SHP77 (cell line): ENCODE data around the gene F13A1.

Experiments used
- DNase-seq, 2 experiments: peaks; one replicate each; lab custom pipeline; 2025; lab: John Stamatoyannopoulos, UW

F13A1 gene

DNA sequence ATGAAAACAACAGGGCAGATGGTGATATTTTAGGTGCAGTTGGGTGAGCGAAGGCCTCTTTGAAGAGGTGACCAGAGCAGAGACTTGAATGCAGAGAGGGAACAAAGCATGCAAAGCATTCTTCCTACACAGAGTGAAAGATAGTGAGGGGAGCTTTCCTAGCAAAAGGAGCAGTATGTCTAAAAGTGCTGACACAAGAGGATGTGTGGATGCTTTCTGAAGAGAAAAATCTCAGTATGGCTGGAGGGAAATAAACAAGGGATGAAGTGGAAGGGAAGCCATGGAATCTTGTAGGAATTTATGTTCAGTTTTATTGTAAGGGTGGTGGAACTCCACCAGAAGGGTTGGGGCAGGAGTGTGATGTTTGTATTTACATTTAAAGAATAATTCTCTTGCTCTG lies 128.6 kb downstream of the F13A1 start:
- no peak for DNase-seq

DNA sequence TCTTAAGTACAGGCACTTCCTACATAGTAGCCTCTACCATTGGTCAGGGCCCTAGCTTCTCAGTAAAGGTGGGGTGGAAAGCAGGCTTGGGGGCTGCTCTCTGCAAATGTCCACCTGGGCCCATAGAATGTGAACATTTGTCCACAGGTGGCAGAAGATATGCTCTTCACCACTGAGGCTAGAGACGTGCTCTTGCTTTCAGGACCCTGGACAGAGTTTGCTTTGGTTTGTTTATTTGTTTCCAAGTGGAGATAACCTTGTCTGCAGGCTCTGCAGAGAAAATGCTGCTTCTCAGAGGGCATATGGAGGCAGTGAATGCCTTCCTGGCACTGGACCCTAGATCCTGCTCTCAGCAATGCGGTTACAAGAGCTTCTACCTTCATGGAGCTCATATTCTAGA lies 129.0 kb downstream of the F13A1 start:
- no peak for DNase-seq

DNA sequence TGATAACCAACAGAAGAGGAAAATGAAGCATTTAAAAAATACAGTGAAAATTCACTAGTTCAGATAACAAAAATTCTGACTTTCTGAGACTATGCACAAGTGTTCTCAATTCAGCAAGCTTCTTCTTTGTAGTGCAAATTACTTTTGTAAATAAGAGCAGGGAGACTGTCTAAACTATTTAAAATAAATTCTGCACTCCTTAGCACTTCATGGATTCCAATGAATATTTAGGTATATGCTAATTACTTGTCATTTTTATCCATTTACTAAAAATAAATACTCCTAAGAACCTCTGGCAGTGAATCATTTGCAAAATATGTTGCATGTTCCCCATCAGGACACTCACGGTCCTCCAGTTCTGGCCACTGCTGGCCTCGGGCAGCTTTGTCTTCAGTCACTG lies 139.8 kb downstream of the F13A1 start:
- DNase-seq = no peak

DNA sequence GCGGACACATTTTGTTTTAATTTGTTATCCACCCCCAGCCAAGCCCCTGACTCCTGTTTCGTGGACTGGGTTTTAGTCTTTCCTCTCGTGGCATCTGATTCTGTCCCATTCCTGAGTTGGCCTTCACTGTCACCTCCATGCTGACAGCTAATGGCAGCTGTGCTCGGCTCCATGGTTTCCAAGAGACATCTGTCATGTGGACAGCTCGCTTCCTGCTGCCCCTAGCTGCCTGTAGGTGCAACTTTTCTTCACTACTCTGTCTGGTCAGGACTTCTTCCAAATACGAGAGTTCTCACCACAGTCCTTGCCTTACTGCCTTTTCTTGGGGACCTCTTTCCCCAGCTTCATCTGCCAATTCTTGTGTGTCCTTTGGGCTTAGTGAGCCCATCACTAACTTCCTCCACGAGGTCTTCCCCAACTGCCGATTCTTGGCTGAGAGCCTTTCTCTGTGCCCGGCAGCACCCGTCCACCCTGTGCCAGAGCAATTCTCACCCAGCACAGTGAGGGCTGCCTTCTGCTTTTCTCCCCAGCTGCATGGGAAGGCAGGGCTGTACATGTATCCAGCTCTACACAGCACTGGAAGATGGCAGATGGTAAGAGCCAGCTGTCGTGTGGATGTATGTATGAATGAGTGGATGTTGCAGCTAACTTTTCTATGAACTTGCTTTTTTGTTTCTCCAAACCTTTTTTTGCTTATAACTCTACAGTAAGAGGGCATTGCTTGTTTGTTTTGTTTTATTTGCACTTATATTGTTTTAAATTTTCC lies 140.4 kb downstream of the F13A1 start:
- no peak for DNase-seq

DNA sequence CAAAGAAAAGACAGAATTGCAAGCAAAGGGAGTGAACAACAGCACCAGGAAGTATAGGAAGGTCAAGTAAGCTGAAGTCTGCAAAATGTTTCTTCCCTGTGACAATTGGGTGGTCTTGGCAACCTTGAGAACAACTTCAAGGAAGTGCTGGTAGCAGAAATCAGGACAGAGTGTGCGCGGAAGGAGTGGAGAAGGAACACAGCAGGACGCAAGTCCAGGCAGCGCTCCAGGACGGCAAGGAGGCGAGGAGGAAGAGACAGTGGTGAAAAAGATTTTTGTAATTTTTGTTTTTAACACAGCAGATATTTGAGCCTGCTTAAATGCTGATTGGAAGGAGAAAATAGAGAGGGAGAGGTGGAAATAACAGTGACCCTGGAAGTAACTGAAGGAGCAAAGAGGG lies 141.7 kb downstream of the F13A1 start:
- DNase-seq = no peak

DNA sequence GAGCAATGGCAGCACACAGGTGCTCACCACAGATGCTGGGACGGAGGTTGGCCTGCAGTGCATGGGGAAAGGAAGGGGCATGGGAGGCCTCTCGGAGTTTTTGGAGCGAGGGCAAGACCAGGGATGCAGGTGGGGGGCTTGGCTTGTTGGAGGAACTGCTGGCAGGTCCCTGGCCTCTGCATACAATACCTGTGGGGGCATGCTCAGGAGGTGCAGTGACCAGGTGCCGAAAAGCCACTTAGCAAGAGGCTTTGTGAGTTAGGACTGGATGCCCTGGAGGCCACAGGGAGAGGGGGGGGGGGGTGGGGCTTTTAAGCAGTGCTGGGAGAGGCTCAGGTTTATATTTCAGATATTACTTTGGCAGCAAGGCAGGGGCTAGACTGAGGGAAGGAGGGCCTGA lies 142.7 kb downstream of the F13A1 start:
- DNase-seq = no peak

DNA sequence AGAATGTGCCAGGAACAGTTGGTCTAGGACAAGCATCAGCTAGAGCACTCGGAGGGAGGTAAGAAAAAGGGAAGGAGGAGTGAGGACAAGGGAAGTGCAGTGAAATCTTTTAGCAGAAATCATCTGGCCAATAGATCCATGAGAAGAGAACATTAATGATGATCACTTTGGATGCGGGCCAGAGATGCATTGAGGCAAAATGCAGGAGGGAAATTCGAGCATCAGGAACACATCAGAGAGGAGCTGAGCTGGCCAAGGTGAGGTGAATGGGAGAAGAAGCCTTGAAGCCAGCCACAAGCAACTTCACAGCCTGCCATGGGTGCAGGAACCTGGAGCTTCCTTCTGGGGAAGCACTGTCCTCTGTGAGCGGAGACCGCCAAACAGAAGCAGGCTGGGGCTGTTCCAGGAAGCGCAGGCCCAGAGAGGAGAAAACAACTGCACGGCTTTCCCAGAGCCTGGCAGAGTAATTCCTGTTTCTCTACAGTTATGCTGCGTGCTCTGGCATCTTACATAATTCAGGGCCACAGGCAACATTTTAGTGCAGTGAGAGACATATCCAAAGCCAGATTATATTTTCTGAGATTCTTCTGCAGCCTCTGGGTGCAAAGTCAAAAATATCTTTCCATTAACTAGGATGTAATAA lies 143.8 kb downstream of the F13A1 start:
- no peak for DNase-seq

DNA sequence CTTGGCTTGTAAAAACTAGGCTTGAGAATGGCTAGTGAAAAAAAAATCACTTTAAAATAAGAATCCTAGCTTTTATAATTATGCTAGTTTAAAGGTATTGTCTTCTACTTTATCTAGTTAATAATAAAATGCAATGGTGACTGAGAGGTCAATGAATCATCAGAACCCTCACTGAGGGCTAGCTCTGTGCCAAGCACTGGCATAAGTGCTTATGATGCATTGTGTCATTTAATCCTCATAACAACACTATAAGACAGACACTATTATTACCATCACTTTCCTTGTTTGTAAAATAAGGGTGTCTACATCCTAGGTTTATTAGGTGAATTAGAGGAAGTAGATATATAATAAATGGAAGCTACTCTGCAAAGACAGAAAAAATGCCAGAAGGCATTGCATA lies 144.3 kb downstream of the F13A1 start:
- no peak for DNase-seq

DNA sequence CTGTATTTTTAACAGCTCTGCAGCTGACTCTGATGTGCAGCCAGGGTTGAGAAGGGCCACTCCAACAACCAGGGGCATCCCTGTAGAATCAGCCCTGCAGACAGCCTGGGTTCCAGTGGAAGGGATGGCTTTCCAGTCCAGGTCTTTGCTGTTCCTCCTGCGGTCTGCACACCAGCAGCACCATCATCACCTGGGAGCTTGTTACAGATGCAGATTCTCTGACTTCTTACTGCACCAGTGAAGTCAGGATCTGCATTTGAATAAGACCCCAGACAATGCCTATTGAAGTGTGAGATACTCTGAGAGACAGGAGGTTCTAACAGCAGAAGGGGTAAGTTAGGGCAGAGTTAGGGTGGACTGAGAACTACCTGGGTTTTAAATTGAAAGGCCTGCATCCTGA lies 151.3 kb downstream of the F13A1 start:
- DNase-seq = no peak

DNA sequence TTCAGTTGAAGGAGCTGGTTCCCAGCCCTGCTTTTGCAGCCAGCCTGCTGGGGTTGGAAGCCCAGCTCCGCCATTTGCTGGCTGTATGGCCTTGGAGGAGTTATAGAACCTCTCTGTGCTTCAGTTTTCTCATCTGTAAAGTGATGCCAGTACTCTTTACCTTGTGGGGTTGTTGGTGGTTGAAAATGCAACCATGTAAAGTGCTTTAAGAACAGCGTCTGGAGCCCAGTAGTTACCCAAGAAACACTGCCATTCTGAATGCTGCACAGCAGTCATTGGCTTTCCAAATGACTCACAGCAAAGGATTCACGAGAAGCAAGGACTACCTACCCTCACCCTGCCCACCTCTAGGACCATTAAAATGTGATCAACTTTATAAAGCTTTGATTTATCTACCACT lies 154.4 kb downstream of the F13A1 start:
- no peak for DNase-seq

DNA sequence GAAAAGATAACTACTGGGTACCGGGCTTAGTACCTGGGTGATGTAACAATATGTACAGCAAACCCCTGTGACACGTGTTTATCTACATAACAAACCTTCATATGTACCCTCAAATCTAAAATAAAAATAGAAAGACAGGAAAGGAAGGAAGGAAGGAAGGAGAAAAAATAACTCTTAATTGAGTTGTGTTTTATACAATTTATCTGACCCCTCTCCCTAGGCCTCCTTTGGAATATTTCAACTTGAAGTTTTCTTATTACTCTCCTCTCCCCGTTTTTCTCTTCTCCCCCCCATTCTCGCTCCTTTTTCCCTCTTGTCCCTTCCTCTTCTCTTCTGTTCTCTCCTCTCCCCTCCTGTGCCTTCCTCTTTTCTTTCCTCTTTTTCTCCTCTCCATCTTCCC lies 156.1 kb downstream of the F13A1 start:
- no peak for DNase-seq

DNA sequence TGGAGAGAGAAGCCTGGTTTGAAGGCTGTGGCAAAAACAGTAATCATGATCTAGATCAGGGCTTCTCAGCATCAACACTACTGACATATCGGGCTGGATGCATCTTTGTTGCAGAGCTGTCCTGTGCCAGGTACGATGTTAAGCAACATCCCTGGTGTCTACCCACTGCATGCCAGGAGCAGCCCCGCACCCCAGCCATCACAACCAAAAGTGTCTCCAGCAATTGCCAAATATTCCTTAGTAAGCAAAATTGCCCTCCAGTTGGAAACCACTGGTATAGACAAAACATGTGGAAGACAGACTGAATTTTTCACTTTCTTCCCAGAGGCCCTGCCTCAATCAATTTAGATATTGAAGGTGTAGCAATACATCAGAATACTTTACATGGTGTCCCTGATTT lies 166.1 kb downstream of the F13A1 start:
- DNase-seq = no peak

DNA sequence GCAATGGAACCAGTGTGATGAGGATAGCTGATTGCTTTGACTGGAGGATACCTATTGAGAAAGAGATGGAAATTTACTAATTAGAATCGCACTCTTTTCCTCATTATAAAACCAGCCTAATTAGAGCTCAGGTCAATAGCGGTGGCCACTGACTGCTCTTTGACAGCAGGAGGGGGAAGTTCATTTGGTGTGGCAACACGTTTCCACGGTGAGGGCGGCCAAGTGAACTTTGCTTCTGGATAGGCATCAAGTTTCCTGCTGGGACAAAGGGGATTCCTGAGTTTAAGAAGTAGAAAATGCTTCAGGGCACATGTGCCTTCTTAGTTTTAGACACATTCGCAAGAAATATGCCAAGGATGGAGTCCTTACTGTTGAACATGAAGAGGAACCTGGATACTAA lies 168.4 kb downstream of the F13A1 start:
- no peak for DNase-seq

DNA sequence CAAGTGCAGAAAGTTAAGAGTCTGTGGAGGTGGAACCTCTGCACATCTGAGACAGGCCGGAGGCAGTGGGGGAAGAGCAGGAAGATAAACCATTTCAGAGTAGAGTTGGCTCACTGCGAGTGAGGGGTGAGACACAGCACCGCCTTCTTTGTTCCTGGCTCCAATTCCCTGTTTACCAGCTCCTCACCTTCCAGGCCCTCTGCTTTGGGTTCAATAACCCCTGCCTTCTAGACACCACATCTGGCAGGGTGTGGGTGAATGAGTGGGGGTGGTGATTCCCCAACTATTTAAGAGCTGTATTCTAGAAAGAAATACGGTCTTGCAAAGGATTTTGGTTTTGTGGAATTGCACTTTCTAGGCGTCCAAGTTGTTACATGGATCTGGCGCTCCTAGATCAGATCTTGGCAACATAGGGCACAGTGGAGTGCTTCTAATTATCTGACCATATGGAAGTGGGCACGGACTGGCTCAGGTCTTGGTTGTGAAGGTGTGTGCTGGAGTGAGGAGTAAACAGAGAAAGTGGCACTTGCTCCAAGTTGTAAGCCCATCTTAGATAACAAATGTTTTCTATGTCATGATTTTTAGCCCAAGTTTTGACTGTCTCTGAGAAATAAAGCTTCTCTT lies 172.2 kb downstream of the F13A1 start:
- DNase-seq = no peak

DNA sequence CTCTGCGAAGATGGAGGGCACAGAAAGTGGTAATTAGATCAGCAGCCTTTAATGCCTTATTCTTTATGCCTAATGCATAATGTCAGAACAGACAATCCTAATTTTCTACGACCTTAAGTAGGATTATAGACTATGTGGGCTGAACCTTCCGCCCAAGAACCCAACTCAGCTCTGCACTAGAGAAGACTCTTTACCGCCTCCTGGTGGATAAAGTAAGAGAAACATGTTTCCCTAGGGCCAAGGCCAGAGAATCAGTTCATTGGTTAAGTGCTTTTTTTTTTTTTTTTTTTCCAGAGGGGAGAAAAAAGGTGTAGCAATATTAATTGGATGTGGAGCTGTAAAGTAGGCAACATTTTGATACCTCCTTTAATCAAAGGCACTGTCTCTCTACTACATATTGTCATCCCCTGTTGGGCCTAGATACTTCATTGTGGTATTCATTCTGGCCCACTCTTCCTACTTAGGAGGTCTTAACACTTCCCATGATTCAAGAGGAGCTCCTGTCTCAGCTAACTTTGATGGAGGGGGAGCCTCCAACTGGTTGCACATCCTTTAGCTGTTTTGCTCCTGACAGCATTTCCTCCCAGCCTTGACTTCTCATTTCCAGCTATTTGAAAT lies 188.9 kb downstream of the F13A1 start:
- DNase-seq = peak; percentile 2 to 5

DNA sequence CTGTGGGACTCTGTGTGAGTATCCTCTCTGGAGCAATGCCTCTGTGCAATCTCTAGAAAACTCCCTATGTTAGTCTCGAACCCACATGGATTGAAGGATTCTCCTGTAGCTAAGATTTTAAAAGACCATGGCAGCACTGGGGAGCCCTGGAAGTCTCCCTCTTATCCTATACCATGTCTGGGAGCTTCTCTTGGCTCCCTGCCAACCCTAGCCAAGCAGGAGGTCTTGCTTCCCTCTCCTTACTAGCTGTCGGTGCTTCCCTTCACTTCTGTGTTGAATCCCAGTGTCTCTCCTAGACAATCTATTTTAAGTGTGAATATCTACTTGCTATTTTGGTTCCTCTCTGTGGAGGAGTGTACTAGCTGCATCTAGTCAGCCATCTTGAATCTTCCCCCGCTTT lies 195.0 kb downstream of the F13A1 start:
- DNase-seq = no peak

DNA sequence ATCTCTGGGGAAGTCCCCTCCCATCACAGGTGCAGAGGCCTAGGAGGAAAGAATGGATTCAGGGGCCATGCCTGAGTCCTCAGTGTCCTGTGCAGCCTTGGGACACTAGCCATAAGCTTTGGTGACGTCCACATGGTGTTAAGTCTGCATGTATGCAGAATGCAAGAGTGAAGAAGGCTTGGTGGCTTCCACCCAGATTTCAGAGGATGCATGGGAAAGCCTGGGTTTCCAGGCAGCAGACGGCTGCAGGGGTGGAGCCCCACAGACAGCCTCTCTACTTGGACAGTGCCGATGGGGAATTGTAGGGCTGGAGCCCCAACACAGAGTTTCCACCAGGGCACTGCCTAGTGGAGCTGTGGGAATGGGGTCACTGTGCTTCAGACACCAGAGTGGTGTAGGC lies 196.7 kb downstream of the F13A1 start:
- DNase-seq = no peak

DNA sequence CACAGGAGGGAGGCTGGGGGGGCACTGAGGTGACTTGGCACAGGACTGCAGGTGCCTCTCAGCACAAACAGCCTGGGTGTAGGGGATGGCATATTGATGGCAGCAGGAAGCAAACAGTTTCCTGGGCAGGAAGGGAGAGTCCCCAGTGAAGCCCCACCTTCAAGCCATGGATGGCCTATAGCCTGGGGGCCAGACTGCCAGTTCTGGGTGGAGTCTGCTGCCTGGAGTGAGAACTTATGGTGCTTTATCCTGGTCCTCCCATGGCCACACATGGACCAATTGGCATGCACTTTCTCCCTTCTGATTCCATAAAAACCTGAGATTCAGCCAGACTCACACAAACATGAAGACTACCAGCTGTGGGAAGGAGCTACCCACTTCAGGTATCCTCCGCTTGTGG lies 198.5 kb downstream of the F13A1 start:
- no peak for DNase-seq

DNA sequence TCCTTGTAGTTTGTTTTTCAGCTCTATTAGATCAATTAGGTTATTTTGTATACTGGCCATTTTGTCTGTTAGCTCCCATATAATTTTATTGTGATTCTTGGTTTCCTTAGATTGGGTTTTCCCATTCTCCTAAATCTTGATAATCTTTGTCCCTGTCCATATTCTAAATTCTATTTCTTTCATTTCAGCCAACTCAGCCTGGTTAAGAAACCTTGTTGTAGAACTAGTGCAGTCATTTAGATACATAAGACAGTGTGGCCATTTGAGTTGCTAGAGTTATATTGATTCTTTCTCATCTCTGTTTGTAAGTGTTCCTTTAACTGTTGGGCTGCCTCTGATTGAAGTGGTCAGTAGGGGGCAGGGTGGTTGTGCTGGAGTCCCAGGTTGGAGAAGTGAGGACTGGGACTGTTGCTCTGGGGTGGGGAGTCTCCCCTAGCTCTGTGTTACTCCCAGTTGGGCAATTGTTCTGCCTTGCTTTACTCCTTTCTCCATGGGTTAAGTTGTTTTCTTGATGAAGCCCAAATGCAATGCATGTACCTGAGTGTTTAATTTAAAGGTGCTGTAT lies 214.9 kb downstream of the F13A1 start:
- no peak for DNase-seq
